ENCODE measurements around the gene CPA5.
"Not testable (repeated sequence)": the region's sequence is repeated elsewhere in the genome, so short reads cannot be mapped to it uniquely, and the experiment has no call there.

Gene CPA5

DNA sequence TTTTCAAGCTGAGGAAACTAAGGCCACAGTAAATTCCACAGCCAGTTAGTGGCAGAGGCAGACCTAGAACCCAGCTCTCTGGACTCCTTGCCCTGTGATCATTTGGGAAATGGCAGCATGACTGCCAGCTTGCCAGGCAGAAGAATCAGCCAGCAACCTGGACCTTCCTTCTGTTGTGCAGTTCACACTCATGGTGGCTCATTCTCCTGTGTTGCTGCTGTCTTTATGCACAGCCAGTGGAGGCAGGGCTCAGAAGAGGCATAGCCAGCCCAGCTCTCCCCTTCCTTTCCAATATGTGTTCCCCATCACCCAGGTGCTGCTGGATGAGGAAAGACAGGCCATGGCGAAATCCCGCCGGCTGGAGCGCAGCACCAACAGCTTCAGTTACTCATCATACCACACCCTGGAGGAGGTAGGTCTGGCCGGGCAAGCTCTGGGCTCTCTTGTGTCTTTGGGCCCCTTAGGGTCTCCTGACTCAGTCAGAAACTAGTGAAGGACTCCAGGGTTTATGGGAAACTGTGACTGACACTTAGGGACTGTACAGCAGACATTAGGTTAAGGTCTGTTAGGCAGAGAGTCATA is 14.8 kb downstream of the CPA5 start:
- no peak for DNase-seq

DNA sequence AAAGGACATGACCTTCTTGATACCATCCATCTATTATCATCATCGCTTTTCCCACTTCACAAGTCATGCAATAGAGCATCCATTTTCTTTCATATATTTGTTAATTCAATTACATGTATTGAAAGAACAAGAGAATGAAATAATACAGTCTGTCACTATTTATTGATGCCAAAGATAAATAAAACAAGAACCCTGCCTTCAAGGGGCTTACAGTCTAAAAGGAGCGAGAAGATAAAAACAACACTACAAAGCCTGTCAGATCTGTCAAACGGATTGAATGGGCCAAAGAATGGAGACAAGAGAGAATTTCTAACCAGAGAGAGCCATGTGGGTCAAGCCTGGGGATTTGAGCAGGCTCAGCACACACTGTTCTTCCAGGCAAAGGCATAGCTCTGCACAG is 15.9 kb downstream of the CPA5 start:
- DNase-seq = no peak

DNA sequence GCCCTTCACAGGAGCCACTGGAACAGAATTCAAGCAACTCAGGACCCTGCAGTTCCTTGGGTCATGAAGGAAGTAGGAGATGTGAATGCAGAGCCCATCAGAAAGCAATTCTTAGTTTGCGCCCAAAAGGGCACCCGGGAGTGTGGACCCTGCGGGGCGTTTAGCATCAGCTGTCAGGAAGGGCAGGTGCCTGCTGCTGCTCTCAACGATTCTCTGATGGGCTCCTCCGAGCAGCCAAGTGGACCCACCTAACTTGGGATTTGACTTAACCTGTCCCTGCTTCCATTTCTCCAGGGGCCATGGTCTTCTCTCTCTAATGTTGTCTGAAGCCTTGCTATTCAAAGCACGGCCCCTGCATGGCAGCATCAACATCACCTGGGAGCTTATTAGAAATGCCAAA is 17.1 kb downstream of the CPA5 start:
- DNase-seq = no peak

DNA sequence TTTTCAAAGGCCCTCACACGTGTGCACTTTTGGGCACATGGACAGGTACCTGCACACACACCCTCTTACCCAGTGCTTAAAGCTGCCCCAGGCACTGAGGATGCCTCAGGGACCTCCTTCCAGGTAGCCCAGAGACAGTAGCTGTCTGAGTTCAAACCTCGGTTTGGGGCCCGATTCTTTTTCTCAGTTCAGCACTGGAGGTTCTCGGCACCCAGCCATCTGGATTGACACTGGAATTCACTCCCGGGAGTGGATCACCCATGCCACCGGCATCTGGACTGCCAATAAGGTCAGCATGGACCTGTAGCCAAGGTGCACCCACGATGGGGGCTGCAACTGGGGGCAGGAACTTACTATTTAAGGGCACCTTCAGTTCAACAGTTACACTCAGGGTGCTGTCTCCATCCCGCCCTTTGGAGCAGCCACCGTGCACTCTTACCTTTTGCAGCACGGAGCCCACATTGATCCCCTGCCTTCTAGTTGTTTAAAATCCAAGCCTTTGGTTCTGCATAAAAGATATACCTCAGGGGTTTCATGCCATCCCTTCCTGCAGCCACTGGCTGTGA is 17.7 kb downstream of the CPA5 start:
- DNase-seq = no peak

DNA sequence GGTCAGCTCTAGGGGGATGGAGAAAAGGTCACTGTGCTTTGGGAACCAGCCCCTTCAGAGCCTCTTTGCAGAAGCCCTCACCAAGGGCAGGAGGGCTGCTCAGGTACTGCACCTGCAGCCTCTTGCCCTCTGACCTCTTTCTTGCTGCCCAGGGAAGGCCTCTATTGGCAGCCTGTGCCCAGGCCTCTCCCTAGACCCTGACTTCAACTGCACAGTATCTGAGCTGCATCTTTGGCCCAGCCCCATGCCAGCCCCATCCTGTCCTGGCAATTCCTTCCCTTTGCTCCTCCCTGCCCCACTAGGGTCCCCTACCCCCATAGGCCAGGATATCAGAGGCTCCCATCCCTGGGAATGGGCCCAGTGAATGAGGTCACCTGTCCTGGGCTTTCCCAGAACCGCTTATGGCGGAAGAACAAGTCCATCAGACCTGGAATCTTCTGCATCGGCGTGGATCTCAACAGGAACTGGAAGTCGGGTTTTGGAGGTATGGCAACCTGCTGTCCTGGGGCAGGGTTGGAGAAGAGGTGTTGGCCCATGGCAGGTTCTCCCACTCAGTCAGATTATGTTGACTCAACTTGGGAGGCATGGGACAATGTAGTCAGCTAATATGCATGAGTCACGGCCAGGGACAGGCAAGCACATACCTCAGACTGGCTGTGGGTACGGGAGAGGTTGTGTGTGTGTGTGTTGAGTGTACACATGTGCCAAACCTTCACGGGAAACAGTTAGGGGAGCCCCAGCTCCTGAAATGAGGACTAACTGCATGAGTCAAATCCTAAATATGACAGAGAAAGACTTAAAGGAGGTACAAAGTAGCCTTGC is 18.6 kb downstream of the CPA5 start:
- peak; percentile 99 for DNase-seq

DNA sequence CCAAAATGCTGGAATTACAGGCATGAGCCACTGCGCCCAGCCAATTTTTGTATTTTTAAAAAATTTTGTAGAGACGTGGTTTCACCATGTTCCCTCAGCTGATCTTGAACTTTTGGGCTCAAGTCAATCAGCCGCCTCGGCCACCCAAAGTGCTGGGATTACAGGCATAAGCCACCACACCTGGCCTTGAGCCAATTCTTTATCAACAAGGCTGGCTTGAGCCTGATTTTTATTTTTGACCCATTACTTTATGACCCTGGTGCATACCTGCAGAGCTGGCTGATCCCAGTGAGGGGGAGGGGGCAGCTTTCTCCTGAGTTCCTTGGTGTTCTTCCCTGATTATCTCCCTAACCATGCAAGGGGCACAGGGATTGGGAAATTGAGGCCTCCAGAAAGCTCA is 19.8 kb downstream of the CPA5 start:
- DNase-seq = no peak

DNA sequence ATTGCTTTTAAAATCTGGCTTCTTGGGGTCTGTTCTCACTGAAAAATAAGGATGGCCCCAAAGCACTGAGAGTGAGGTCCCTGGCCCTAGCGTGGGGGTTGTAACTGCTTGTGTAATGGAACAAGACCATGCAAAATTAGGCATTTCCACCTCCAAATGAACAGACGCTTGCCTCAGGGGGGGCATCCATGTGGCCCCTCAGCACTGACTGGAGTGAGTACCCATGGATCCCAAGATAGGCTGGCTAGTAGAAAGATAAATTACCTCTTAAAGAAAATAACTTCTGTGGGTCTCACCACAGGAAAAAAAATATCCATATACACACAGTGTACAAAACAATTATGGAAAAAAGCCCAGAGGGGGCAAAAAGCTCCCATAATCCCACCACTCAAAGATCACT is 20.5 kb downstream of the CPA5 start:
- DNase-seq = peak; percentile 45

DNA sequence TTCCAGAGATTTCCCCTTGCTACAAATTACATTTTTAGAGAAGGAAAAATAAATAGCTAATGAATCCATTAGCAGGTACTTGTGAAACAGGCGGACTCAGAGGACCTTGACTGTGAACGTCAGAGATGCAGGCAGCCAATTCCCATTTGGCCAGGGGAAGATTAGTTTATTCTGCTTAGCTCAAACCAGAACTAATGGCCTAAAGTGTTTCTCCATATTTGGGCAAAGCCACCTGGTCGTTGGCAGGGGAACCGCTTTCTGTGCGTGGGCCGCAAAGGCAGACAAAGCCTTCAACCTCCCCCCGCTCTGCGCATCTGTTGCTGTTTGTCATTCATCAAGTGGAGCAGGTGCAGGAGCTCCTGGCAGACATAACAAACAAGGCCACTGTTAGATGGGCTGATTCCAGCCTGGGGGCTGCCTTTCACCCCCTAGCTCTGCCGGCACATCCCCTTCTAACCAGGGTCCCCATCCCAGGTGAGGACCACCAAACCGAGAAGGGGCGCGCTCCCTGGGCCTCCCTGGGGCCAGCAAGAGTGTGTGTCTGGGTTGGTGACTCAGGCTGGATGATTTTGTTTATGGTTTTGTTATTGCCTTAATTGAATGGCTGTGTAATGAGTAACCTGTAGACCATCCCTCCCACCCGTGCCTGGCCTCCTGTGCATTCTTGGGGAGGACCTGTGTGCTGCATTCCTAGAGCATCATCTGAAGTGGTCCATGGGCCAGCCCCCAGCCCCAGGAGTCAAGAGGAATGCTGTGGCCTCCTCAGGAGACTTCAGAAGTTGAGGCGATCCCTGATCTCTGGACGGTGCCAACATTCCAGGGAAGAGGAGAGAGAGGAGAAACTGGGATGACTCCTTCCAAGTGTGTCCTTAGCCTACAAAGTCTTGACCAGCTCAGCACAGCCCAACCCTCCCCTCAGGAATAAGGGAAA is 21.2 kb downstream of the CPA5 start:
- peak; percentile 96 for DNase-seq

DNA sequence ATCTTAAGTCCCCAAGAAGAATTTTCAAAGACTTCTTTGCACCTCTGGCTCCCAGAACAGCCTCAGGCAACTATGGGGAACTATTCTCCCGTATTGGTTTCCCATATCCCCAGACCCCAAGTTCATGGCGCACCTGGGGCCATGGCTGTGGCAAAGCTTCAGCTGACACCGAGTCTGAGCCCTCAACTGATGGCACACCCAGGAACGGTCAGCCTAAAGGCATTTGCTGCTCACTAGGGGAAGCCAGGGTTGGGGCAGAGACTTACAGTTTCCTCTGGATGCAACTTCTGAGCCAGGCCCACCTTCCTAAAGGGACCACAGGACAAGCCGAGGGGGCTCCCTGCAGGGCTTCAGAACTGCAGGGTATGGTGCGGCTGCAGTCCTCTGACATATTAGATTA is 21.9 kb downstream of the CPA5 start:
- no peak for DNase-seq

DNA sequence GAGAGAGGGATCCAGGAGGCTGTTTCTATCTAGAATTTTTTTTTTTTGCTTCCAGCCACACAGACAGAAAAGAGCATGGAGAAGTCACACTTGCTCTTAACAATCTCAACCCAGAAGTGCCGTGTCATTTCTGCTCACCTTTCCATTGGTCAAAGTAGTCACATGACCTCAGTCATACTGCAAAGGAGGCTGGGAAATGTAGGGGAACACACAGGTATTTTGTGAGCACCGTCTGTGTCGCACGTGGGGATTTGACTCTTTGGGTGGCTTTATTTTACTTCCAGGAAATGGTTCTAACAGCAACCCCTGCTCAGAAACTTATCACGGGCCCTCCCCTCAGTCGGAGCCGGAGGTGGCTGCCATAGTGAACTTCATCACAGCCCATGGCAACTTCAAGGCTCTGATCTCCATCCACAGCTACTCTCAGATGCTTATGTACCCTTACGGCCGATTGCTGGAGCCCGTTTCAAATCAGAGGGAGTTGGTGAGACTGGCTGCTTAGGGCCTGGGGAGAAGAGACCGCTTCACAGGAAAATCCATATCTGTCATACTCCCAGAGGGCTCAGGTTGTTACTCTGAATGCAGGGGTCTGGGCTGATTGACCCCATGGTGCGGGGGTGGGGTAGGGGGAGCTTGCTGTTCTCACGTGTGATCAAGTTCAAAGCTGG is 22.6 kb downstream of the CPA5 start:
- no peak for DNase-seq

DNA sequence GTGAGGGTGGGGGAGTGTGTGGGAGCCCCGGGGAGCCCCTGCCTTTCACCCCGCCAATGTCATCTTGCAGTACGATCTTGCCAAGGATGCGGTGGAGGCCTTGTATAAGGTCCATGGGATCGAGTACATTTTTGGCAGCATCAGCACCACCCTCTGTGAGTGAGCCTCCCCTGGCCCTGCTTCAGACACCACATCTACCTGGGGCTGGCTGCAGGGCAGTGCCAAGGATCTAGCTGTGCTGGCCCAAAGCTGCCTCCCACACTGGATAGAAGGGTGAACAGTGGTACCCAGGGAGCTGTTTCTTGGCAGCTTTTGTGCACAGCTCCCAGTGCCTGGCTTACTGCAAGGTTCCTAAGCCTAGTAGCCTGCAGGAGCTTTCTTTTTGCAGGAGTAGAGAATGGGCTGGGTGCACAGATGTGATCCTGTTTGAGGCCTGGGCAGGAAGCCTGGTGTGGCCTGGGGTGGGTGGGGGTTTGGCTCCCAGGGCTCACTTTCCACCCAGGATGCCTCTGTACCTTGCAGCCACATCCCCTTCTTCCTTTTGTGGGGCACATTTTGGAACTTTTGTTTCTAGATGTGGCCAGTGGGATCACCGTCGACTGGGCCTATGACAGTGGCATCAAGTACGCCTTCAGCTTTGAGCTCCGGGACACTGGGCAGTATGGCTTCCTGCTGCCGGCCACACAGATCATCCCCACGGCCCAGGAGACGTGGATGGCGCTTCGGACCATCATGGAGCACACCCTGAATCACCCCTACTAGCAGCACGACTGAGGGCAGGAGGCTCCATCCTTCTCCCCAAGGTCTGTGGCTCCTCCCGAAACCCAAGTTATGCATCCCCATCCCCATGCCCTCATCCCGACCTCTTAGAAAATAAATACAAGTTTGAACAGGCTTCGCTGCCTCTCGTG is 23.5 kb downstream of the CPA5 start:
- DNase-seq = no peak

DNA sequence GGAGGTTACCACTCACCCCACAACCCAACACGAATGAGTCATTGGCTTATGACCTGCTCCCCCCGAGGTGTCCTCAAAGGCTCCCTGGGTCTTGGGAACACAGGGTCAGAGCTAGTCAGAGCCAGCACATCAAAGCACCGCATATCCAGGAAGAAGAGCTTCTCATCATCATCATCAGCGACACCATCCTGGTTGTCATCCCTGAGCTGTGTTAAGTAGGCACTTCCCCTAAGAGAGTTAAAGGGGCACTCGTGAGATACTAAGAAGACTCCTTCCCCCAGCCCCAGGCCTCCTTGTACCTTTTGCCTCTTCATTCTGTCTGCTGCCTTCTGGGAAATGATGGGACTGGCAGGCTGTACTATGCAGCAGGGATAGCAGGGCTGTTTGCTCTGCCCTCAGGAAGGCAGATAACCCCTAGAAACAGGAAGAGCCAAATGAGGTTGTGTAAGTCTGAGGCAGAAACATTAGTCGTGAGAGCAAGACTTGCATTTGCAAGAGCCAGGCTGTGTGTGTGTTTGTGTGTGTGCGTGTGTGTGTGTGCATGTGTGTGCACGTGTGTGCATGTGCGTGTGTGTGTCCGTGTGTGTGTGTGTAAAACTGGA is 24.6 kb downstream of the CPA5 start:
- DNase-seq = peak; percentile 97

DNA sequence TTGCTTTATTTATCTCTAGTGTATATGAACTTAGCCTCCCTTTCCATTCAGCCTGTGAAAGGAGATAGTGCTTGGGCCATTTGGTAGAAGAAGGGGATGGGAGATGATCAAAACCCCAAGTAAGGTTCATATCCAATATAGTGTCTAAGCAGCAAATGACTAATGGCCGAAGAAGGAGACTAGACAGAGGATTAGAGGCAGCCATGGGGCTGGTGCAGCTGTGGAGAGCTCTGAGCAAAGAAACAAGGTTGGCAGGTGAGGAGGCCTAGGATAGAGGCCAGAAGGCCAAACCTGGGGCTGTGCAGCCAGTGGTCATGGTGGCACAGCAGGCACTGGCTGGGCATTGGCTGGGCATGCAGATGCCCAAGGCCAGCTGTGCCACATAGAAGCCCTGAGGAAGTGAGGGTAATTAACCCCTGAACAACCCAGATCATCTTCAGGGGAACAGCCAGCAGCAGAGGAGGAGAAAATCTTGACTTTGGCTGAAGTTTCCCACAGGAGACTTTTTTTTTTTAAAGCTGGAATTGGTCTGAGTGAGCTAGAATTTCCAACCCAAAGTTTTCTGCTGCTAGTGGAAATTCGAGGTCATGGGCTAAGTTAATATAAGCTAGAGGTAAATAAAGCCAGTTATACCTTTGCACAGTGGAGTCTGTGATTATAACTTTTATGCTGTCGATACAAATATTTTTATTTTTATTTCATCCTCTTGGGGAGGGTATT is 25.4 kb downstream of the CPA5 start:
- peak; percentile 59 for DNase-seq

DNA sequence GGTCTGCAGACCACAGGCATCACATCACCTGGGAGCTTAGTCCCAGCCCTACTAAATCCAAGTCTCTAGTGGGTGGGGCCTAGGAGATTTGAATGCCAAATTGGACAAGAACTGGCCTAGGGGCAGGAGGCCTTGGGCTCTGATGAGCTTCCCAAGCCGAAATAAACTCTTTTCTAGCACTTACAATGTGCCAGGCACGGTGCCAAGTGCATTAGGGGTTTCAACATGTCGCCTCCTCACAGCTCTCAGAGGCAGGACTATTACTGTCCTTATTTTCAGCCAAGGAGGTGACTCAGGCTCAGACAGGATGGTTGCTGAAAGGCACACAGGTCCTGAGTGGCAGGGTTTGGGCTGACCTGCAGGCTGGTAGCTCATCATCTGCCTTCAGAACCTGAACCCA is 26.4 kb downstream of the CPA5 start:
- peak; percentile 76 for DNase-seq

DNA sequence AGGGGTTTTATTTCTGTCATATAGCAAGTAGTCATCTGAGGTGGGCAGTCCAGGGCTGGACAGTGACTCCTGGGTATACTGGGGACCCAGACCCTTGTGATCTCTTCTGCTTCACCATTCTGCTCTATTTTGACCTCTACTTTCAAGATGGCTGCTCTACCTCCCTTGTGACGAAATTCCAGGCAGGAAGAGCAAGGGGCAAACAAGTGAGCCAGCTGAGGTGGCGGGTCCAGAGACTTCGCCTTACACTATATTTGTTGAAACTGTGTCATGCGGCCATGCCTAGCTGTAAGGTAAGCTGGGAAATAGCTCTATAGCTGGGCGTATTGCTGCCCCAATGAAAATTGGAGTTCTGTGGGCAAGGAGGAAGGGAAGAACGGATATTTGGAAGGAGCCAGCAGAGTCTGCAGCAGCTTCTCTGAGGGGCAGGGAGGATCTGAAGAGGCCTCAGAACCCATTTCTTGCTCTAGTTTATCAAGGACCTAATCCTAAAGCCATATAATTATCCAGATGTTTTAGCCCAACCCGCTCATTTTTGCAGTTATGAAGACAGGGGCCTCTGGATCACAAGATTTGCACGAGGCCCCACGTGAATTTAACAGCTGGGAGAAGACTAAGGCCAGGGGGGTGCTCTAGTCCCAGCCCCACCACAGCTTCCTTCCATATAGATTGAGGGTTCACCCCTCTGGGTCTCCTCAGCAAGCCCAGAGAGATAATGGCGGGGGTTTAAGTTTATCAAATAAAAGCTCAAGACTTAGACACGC is 28.0 kb downstream of the CPA5 start:
- no peak for DNase-seq

DNA sequence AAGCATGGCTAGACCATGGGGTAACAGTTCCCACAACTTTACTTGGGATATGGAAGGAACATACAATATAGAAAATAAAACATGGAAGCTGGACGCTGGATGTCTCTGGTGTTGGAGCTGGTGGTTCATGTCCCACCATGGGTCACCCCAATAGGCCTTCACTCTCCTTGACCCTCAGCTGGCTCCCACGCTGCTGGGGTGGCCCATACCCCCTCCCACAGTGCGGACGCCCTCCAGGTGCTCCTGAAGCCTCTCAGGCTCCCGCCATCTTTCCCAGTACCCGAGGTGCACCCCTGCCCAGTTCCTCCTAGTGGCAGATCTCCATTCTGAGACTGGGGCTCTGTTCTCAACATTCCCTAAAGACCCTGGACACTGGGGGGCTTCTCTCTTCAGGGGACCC is 29.9 kb downstream of the CPA5 start:
- DNase-seq = no peak

DNA sequence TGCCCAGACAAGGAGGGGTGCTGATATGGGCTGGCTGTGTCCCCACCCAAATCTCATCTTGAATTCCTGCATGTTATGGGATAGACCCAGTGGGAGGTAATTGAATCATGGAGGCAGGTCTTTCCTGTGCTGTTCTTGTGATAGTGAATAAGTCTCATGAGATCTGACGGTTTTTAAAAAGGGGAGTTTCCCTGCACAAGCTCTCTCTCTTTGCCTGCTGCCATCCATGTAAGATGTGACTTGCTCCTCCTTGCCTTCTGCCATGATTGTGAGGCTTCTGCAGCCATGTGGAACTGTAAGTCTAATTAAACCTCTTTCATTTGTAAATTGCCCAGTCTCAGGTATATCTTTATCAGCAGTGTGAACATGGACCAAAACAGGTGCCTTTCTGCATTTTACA is 31.8 kb downstream of the CPA5 start:
- DNase-seq = not testable (repeated sequence)

DNA sequence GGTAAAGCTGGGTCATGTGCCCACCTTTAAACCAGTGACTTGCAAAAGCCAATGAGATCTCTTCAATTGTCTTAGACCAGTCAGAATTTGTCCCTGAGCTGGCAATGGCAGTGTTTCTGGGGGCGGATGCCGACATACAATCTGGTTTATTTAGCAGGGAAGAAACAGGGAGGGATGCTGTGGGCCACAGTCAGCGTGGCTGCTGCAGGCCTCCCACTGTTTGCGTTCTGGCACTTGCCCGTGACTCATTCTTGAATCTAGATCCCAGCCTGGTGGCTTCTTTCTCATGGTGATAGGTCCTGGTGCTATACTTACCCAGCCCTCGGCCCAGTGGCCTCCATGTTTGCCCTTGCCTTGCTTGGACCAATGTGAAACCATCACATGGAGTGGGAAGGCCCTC is 32.6 kb downstream of the CPA5 start:
- DNase-seq = no peak

DNA sequence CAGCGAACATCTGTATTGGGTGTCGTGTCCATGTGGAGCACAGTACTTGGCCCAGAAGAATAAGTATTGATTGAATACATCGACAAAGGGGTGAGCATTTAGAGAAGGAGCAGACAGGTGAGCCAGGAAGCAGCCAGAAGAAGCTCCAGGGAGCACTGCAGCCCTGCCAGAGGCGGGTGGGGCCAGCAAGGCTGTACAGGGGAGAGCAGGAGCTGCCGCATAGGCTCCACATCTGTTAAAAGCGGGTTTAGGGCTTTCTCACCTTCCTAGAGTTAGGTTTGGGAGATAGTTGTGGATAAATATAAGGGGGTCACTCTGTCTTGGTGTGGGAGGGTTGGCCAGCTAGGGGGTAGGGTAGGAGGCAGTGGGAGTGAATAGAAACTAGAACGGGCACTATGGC is 34.4 kb downstream of the CPA5 start:
- no peak for DNase-seq

DNA sequence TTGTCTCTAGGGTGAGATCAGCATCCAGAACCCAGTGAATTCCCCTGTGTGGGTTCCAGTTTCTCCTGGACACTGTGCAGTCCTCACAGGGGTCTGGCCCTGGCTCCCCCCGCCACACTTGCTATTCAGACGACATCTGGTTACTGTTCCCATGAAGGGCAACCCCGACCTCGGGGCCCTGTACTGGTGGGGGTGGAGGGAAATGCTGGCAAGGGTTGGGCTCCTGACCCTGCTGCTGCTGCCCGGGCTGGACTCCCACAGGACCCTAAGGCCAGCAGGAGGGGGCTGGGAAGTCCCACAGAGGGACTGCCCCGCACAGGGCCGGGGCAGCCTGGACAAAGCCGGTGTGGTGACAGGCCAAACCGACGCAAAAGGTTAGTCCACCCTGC is 34.9 kb downstream of the CPA5 start:
- no peak for DNase-seq

All from fibroblast of skin of right biceps (primary cell).